ENCODE measurements around the gene S100A4. TPM values are rescaled to one million over a fixed set of nuclear protein-coding genes. Genes with fewer than 3 reads are reported as not detected.
"Not testable (repeated sequence)": the region's sequence is repeated elsewhere in the genome, so short reads cannot be mapped to it uniquely, and the experiment has no call there.

S100A4 gene
- total RNA-seq, 1 donor from 2014 or later: 66.8 TPM

DNA sequence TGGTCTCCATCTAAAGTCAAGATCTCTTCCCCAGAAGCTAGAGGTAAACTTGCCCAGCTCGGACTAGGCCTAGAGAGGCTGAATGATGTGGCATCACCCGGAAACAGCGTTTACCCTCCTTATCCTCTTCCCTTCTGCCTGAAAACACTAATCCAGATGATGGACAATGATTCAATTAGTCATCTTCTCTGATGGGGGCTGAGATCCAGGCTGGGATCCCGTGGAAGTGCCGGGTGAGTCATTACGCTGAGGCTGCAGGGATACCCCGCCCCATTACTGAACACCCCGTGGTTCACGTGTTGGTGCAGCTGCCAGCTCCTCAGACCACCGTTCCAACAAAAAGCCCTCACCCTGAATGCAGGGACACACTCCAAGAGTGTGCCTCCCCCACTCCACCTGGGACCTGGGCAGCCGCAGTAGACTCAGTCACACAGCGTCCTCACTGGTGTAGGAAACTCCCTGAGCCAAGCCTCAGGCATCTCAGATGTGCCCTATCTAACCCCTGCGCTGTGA, 11.9 kb downstream of the S100A4 start:
- DNase-seq (ENCODE audit: low spot score): no peak

DNA sequence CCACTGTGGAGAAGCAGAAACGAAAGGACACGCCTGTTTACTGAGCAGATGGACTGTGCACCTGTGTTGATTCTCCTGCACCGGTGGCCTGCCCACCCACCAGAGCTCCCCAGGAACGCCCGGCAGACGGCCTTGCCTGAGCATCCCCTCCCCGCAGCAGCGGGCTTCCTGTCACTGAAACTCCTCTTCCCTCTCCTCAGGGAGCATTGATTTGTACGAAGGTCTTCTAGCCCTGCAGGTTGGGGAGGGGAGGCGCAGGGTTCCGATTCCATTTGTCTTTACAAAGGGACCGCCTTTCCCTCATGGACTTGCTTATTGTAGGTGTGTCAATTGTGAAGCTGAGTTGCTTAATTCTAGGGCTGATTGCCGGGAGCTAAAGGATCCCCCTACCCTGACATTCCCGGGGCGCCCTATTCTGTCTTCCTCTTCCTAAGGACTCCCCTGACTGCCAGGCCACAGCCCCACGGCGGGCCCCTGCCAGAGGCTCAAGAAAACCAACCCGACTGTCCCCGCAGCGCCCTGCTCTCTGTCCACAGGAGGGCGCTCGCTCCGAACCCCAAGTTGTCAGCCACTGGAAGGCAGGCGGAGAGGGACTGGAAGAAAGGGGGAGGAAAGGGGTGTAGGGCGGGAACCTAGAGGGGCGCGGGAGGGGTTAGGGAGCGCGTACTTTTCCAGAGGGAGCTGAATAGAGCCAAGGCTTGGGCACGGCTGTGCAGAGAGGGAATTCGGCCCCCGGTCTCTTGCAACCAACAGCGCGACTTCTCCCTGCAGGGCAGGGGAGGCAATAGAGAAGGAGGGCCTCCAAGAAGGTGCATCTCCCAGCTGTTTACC, 12.6 kb downstream of the S100A4 start:
- peak; percentile 83 for DNase-seq (ENCODE audit: low spot score)

DNA sequence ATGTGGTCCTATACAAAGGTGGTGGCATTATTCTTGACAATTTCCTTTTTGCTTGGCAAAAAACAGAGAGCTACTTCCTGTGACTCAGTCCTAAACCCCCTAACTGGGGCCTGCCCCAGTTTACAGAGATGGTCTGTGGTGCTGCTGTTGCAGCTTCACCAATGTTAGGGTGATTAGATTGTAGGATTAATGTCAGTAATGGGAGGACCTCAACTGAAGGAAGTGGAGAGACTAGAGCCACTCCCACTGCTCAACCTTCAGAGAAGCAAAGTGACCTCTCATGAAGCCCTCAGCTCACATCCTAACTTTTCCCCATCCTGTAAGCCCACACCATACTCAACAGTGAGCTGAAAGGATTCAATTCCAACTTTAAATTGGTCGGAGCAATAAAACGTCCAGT, 13.4 kb downstream of the S100A4 start:
- no peak for DNase-seq (ENCODE audit: low spot score)

DNA sequence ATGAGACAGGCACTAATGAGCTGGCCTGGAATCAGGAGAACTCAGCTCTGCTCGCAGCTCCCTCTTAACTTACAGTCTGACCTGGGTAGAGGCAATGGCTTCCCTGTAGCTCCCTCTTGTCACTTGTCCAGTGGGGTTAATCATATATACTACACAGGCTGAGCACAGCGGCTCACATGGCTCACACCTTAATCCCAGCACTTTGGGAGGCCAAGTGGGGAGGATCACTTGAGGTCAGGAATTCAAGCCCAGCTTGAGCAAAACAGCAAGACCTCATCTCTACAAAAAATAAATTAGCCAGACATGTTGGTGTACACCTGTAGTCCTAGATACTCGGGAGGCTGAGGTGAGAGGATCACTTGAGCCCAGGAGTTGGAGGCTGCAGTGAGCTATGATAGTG, 14.0 kb downstream of the S100A4 start:
- no peak for DNase-seq (ENCODE audit: low spot score)

DNA sequence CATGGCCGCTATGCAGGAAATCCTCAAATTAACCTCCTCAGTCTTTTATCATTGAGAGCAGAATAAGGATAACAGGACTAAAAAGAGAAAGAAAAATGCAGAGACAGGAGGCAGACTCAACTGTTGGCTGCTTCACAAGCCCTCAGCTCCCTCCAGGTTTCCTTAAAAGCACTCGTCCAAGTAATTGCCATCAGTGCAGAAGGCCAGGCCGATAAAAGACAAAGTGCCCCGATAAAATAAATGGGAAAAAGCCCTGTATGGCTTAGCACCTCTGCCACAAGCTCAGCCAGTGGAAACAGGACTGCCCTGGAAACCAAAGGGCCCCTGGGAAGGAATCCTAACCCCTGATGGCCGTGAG, 17.9 kb downstream of the S100A4 start:
- no peak for DNase-seq (ENCODE audit: low spot score)

DNA sequence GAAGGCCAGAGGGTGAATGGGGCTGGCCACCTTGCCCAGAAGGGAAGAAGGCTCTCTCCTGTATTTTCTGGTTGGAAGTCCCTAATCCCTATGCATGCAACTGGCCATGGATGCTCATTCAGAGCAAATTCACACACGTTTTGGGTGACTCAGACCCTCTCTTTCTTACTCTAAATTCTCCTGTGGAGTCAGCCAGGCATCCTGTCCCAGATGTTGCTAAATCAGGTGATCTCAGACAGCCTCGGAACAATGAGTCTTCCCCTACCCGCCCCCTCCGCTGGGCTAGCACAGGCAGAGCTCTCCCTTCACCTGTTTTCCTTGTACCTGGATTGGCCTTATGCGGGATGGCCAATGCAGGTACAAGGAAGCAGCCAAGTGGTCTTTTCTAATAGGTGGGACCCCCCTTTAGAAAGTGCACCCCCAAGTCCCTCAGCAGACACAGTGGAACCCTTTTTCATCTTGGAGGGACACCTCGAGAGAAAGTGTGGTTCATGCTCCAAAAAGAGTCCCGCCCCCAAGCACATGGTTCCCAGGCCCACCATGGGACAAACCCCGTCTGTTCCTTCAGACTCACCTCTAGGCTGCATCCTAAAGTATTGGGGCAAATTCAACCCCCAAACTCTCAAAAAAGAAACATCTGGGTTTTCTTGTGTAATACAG, 18.5 kb downstream of the S100A4 start:
- DNase-seq (ENCODE audit: low spot score): no peak

DNA sequence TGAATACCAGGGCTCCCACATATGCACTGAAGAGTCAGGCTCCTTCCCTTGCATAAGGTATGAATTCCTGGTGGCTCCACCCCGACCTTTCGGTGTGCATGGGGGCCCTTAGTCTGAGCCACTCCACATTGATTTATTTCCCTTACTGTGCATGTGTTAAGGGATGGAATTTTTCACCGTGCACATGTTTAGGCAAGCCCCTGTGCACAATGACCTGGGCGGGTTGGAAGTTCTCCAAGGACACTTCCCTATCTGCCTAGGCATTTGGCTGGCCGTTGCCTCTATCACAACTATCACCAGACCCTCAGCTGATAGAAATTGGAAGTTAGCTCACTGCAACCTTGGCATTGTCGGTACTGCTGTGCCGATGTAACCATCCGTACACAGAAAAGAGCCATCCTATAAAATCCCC, 19.5 kb downstream of the S100A4 start:
- DNase-seq (ENCODE audit: low spot score): no peak

DNA sequence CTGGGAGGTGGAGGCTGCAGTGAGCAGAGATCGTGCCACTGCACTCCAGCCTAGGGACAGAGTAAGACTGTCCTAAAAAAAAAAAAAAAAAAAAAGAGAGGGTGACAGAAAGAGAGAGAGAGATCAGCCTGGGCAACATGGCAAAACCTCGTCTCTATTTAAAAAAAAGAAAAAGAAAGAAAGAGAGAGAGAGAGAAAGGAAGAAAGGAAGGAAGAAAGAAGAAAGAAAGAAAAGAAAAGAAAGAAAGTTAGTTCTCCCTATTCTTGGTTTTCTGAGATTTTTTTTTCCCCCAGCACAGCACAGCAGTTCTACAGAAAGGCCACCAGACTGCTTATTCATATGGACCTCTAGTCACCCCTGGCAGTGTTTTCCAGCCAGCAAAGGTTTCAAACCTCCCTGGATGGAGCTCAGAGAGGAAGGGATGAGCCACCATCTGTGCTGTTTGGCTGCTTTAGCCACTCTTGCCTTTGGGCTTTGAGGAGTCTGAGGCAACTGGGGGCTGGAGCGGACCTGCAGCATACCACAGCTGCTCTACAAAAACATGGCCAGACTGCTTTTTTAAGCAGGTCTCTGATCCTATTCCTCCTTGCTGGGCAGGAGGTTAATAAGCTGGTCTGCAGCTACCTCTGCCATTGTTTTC, 20.4 kb downstream of the S100A4 start:
- DNase-seq (ENCODE audit: low spot score): no peak

DNA sequence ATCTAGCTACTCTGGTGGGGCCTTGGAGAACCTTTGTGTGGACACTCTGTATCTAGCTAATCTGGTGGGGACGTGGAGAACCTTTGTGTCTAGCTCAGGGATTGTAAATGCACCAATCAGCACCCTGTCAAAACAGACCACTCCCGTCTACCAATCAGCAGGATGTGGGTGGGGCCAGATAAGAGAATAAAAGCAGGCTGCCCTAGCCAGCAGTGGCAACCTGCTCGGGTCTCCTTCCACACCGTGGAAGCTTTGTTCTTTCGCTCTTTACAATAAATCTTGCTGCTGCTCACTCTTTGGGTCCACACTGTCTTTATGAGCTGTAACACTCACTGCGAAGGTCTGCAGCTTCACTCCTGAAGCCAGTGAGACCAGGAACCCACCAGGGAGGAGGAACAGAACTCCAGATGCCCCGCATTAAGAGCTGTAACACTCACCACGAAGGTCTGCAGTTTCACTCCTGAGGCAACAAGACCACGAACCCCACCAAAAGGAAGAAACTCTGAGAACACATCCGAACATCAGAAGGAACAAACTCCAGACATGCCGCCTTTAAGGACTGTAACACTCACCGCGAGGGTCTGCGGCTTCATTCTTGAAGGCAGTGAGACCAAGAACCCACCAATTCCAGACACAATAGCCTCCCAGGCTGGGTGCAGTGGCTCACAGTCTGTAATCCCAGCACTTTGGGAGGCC, 23.1 kb downstream of the S100A4 start:
- DNase-seq (ENCODE audit: low spot score): not testable (repeated sequence)

DNA sequence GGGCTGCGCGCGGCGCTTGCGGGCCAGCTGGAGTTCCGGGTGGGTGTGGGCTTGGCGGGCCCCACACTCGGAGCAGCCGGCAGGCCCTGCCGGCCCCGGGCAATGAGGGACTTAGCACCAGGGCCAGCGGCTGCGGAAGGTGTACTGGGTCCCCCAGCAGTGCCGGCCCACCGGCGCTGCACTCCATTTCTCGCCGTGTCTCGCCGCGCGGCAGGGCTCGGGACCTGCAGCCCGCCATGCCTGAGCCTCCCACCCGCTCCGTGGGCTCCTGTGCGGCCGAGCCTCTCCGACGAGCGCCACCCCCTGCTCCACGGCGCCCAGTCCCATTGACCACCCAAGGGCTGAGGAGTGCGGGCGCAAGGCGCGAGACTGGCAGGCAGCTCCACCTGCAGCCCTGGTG, 23.8 kb downstream of the S100A4 start:
- not testable (repeated sequence) for DNase-seq (ENCODE audit: low spot score)

DNA sequence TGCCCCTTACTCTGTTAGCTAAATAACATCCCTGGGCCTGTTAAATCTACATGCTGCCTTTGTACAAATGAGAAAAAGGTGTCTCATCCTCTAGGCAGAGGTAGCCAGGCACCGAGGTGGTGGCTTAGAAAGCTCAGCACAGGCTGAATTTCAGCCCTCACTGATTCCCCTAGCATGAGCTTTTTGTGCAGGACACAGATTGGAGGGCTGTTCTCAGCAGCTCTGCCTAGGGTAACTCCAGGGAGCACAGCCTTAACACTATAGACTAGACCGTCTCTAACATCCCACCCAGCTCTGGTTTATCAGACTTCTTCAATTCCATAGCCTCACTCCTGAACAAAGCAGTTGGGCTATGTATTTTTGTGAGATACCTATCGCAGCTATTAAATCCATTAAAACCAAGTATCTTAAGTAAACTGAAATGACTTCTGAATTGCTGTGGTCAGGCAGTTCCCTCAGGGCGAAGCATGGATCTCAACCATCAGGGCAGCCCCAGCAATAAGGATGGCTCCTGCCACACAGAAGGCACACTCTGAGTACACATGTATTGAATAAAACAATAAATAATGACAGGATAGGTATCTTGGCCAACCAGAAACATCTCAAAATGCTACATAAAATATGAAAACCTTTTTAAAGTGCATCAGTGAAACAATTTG, 24.7 kb downstream of the S100A4 start:
- DNase-seq (ENCODE audit: low spot score): no peak

DNA sequence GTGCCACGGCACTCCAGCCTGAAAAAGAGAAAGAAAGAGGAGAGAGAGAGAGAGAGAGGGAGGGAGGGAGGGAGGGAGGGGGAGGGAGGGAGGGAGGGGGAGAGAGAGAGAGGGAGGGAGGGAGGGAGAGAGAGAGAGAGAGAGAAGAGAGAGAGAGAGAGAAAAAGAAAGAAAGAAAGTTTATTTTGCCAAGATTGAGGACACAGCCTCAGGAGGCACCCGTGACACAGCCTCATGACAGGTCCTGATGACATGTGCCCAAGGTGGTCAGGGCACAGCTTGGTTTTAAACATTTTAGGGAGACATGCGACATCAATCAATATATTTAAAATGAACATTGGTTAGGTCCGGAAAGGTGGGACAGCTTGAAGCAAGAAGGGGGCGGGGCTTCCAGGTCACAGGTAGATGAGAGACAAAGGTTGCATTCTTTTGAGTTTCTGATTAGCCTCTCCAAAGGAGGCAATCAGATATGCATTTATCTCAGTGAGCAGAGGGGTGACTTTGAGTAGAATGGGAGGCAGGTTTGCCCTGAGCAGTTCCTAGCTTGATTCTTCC, 25.4 kb downstream of the S100A4 start:
- peak; percentile 80 for DNase-seq (ENCODE audit: low spot score)

DNA sequence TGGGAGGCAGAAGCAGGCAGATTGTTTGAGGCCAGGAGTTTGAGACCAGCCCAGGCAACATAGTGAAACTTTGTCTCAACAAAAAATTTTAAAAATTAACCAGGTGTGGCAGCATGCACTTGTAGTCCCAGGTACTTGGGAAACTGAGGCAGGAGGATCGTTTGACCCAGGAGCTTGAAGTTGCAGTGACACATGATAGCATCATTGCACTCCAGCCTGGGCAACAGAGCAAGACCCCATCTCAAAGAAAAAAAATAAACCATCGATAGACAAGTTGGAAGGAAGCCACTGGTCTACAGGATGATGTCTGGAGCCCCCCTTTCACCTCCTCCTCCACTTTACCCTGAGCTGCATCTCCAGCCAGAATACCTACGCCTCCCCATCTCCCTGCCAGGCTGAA, 26.4 kb downstream of the S100A4 start:
- no peak for DNase-seq (ENCODE audit: low spot score)

DNA sequence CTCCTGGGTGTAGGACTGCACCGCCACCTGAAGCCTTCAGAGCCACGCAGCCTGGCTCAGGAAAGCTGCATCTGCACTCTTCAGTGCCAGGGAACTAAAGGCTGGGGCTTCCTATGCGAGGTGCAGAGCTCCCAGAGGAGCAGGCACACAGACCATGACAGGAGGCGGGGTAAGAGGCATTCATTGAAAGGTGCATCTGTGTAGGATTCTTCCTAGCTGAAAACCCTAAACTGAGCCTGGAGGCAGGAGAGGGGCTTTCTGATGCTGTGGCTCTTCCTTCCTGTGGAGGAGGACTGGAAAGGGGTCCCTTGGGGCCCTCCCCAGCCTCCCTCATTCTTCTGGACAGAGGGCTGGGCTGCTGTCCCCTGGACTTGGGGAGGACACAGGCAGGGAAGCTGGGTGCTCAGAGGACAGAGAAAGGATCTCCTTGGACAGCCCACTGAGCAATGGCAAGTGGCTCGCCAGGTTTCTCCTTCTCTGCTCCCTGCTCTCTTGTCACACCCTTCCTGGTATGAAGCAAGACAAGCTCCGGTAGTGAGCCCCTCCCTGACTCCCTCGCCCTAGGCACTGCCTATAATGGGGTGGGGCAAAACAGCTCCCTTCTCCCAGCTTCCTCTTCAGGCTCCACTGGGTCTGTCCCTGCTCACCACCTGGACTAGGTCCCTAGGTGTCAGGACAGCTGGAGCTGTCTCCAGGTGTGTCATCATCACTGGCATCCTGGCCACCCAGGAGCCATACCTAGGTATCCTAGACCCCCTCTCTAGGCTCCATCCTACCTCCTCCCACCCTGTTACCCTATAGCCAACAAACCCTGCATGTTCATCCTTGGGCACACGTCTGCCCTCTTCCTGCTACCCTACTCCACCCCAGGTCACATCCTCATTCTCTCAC, 29.9 kb downstream of the S100A4 start:
- DNase-seq (ENCODE audit: low spot score): peak; percentile 76

DNA sequence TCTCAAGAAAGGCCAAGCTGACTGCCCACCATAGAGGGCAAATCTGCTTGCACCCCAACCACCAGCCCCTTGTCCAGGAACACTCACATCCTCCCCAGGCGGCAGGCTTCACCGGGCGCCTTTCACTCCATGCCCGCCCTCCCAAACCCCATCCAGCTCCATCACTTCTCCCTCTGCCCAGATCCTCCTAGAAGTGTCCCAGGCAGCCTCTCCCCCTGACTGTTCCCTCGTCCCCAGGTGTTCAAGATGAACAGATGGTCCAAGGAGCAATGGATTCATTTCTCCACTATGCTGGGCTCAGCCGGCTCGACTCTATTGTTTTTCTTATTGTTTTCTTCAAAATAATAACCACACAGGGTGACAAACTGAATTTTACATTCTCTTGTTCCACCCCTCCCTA, 31.9 kb downstream of the S100A4 start:
- DNase-seq (ENCODE audit: low spot score): no peak

DNA sequence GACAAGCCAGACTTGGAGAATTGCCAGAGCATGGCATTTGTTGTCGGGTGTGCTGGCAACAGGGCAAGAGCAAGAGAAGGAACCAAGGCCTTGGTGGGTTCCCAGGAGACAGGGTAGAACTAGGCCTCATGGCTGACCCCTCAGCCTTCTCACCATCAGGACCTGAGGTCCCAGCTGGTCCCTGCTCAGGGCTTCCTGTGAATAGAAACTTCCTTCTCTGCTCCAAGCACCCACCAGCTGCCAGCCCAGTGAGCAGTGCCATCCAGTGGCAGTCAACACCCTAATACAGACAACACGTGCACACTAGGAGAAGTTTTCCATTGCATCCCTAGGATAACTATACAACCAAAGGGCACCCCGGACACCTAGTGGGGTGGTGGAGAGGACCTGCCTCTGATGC, 32.6 kb downstream of the S100A4 start:
- DNase-seq (ENCODE audit: low spot score): no peak

DNA sequence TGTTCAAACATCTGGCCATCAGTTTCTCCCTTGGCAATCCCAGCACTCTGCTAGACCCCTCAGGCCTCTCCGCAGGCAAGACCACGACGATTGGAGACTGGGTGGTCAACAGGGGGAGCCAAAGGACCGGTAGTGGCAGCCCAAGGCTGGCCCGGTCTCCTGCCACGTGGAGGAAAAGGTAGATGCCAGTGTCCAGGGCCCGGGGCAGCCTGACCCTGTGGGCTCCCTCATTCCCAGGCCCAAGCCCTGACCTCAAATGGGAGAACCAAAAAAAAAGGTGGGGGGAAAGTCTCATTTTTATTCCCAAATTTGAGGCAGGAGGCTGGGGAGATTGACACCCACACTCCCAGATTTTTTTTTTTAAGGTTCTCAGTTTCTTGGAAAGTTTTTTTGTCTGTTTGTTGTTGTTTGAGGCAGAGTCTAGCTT, 34.6 kb downstream of the S100A4 start:
- DNase-seq (ENCODE audit: low spot score): peak; percentile 81

DNA sequence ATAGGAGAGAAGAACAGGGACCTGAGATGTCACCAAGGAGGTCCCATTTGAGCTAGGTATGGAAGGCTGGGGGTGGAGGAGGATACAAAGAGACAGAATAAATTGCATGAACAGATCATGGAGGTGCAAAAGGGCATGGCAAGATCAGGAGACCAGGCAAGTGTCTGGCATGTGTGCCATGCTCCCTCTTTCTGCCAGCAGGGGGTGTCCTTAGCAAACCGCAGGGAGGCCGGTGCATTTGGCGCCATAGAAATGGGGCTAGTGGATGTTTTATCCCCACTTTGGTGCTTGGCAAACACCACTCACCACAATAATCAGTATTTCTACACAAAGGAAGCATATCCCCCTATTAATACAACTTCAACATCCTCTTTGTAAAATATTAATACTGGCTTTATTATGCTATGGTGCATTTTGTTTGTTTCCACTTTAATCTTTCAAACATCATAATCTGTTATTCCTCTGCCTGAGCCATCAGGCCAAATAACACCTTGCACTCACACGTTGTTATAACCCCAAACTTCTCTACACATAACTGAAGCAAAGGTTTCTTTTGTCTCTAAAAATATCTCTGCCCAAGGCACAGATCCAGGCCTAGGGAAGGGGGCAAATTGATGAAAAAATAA, 35.8 kb downstream of the S100A4 start:
- no peak for DNase-seq (ENCODE audit: low spot score)

DNA sequence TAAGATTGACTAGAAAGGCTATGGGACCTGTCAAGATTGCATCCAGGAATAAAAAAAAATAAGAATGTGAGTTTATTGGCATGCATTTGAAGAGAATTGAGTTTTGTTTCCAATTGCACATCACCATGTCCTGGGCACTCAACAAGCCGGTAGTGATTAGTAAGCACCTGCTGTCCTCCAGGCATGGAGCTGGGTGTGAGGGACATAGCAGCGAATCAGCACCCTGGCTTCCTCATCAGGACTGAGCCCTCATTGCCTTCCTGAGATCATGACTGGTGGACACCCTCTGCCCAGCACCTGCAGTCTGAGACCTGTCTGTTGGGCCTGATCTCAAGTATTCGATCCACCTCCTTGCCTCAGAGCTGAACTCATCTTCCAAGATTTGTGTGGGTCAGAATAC, 36.6 kb downstream of the S100A4 start:
- DNase-seq (ENCODE audit: low spot score): no peak
